Measurements from ENCODE around the gene PRKCZ. TPM values are rescaled to one million over a fixed set of nuclear protein-coding genes. Genes with fewer than 3 reads are reported as not detected.
A peak's percentile ranks its signal among the peaks of the same experiment; 100 is the strongest.

PRKCZ gene
- total and polyA plus RNA-seq, 2 experiments from 2014 or later, result 1.4 to 2.8 TPM

DNA sequence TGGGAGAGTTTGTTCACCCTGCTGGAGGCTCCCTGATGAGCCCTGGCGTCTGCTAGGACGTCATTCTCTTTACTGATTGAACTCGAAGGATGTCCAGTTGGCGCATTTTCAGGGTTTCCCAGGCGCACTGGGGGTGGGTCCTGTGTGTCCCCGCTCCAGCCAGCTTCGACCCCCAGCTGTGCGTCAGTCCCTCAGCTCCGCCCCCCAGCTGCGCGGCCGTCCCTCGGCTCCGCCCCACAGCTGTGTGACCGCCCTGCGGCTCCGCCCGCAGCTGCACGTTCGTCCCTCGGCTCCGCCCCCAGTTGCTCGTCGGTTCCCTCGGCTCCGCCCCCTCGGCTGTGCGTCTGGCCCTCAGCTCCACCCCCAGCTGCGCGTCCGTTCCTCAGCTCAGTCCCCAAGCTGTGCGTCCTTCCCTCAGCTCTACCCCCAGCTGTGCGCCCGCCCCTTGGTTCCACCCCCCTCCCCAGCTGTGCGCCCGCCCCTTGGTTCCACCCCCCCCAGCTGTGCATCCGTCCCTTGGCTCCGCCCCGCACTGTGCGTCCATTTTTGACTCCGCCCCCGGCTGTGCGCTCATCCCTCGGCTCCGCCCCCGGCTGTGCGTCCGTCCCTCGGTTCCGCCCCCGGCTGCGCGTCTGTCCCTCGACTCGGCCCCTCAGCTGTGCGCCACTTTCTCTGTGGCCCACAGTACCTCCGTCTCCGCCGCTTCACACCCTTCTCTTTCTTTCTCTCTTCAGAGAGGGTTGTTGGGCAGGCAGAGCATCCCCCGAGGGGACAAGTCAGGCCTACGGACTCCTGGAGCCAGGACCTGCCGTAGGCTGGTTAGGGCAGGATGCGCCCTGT lies 83.0 kb downstream of the PRKCZ start:
- peak overlapping the region; percentile 89 for H3K4me2 ChIP-seq (ENCODE audit: unreplicated experiment)
- peaks cover 22% of the 10 kb centered on the region for H3K4me1 ChIP-seq (ENCODE audit: insufficient read depth)
- peak overlapping the region; percentile 70 for H3K4me3 ChIP-seq
- no peaks in the 10 kb centered on the region for H4K20me1 ChIP-seq (ENCODE audit: insufficient read depth)
- no peaks in the 10 kb centered on the region for H3K36me3 ChIP-seq (ENCODE audit: low read depth)
- peaks cover 29% of the 10 kb centered on the region for H3F3A ChIP-seq (ENCODE audit: insufficient read depth)
- DNase-seq, result peak; percentile 100
- no peaks in the 10 kb centered on the region for H3K27me3 ChIP-seq (replicated peaks; ENCODE audit: insufficient read depth)
- TF ChIP-seq EZH2phosphoT487 (IDR thresholded peaks at IDR 0.05; ENCODE audit: insufficient read depth, low read depth) (no peak), EZH2 (IDR thresholded peaks at IDR 0.05; ENCODE audit: insufficient read depth, poor library complexity, severe bottlenecking) (no peak)
- H3K9ac ChIP-seq, result peak overlapping the region; percentile 96
- in situ Hi-C loops (cut with MboI), result no loop called here
- WGBS, 2 experiments (ENCODE audit: low coverage in 1 of 2, low lambda C conversion rate in 2 of 2, missing lambda C conversion rate in 2 of 2), result 5 to 10% methylated on average over 31 to 63 of the region's 63 CpGs
- H3K9me3 ChIP-seq (ENCODE audit: low read depth), result no peaks in the 10 kb centered on the region
- H3K9me2 ChIP-seq (ENCODE audit: insufficient read depth), result no peaks in the 10 kb centered on the region
- no peaks in the 10 kb centered on the region for H3K79me2 ChIP-seq (ENCODE audit: insufficient read depth)
- H3K27ac ChIP-seq, result peak overlapping the region; percentile 100
- H2AFZ ChIP-seq, result peak overlapping the region; percentile 87

DNA sequence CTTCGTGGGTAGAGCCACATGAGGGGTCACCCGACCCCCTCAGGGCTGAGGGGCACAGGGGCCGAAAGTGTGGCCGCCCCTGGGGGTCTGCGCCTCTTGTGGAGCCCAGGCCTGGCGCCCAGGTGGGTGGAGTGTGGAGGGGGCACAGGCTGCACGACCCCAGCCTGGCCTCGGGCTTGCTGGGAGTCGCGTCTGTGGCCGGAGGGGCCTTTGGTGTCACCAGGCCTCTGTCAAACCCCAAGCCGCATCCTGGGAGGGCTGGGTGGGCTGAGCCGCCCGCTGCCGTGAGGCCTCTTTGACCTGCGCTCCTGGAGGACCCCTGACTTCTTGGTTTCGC lies 83.6 kb downstream of the PRKCZ start:
- H4K20me1 ChIP-seq (ENCODE audit: insufficient read depth), result no peaks in the 10 kb centered on the region
- H3K4me1 ChIP-seq (ENCODE audit: insufficient read depth), result peaks cover 22% of the 10 kb centered on the region
- peak overlapping the region; percentile 66 for H3K27ac ChIP-seq
- peaks cover 29% of the 10 kb centered on the region for H3F3A ChIP-seq (ENCODE audit: insufficient read depth)
- in situ Hi-C loops (cut with MboI), result no loop called here
- H3K9me3 ChIP-seq (ENCODE audit: low read depth), result no peaks in the 10 kb centered on the region
- H3K79me2 ChIP-seq (ENCODE audit: insufficient read depth), result no peaks in the 10 kb centered on the region
- peak overlapping the region; percentile 67 for H3K4me2 ChIP-seq (ENCODE audit: unreplicated experiment)
- no peaks in the 10 kb centered on the region for H3K27me3 ChIP-seq (replicated peaks; ENCODE audit: insufficient read depth)
- H3K9ac ChIP-seq, result peak overlapping the region; percentile 77
- TF ChIP-seq EZH2phosphoT487 (IDR thresholded peaks at IDR 0.05; ENCODE audit: insufficient read depth, low read depth), result no peak
- TF ChIP-seq EZH2 (IDR thresholded peaks at IDR 0.05; ENCODE audit: insufficient read depth, poor library complexity, severe bottlenecking), result no peak
- DNase-seq, result no peak
- no peaks in the 10 kb centered on the region for H3K36me3 ChIP-seq (ENCODE audit: low read depth)
- WGBS, 2 experiments (ENCODE audit: low coverage in 1 of 2, low lambda C conversion rate in 2 of 2, missing lambda C conversion rate in 2 of 2), result 76 to 77% methylated on average over 14 to 16 of the region's 17 CpGs
- H2AFZ ChIP-seq, result peak overlapping the region; percentile 77
- no peaks in the 10 kb centered on the region for H3K9me2 ChIP-seq (ENCODE audit: insufficient read depth)
- peak overlapping the region; percentile 62 for H3K4me3 ChIP-seq

DNA sequence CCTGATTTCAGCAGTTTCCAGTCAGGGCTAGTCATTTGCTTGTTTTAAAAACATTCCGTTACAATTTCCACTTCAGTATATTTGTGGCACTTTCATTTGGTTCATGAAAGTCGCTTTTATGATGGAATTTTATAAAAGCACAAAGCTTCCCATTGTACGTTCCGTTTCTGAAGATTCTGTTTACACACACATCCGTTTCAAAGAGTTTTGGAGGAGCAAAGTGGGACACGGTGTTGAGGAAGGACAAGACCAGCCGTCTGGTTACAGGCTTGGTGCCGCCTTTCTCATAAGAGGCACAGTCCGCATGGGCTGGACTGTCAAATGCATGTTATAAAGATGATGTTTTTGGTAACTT lies 84.0 kb downstream of the PRKCZ start:
- no peak overlapping the region for H2AFZ ChIP-seq
- no peak for TF ChIP-seq EZH2phosphoT487 (IDR thresholded peaks at IDR 0.05; ENCODE audit: insufficient read depth, low read depth)
- no peak for TF ChIP-seq EZH2 (IDR thresholded peaks at IDR 0.05; ENCODE audit: insufficient read depth, poor library complexity, severe bottlenecking)
- H3K9ac ChIP-seq, result no peak overlapping the region
- H3K9me3 ChIP-seq (ENCODE audit: low read depth), result no peaks in the 10 kb centered on the region
- H3K9me2 ChIP-seq (ENCODE audit: insufficient read depth), result no peaks in the 10 kb centered on the region
- peaks cover 22% of the 10 kb centered on the region for H3K4me1 ChIP-seq (ENCODE audit: insufficient read depth)
- H3K27me3 ChIP-seq (replicated peaks; ENCODE audit: insufficient read depth), result no peaks in the 10 kb centered on the region
- peak overlapping the region; percentile 94; the same call in 1 of the 2 replicates for H3K27ac ChIP-seq
- 89% methylated on average over 9 of the region's 9 CpGs for WGBS, 2 experiments (ENCODE audit: low coverage in 1 of 2, low lambda C conversion rate in 2 of 2, missing lambda C conversion rate in 2 of 2)
- no peaks in the 10 kb centered on the region for H4K20me1 ChIP-seq (ENCODE audit: insufficient read depth)
- no peak for DNase-seq
- H3K79me2 ChIP-seq (ENCODE audit: insufficient read depth), result no peaks in the 10 kb centered on the region
- in situ Hi-C loops (cut with MboI), result no loop called here
- H3F3A ChIP-seq (ENCODE audit: insufficient read depth), result peaks cover 29% of the 10 kb centered on the region
- no peak overlapping the region for H3K4me2 ChIP-seq (ENCODE audit: unreplicated experiment)
- no peaks in the 10 kb centered on the region for H3K36me3 ChIP-seq (ENCODE audit: low read depth)
- no peak overlapping the region for H3K4me3 ChIP-seq

DNA sequence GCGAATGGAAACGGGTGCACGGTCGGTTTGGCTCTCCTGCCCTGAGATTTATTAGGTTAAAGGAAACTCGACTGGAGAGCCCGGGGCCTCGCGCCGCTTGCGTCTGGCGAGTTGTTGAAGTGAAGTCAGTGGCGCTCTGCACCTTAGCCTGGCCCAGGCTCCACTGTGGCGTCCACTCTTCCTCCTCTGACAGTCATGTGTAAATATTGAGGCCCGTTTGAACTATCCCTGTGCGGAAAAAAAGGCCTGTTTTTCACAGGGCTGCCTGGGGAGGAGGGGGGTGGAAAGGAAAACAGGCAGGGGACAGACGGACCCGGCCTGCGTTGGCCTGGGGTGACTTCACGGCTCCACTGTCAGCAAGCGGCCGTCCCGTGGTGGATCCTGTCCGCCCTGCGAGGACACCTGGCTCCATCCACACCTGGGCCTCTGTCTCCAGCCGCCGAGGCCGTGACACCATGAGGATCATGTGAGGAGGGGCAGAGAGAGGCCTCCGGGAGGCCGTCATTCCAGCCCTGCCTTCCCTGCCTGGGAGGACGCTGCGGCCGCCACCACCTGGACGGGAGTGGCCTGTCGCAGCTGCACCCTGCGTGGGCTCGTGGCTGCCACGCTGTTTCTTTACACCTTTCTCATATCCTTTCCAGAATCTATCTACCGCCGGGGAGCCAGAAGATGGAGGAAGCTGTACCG lies 84.6 kb downstream of the PRKCZ start:
- in situ Hi-C loops (cut with MboI), result no loop called here
- Histone ChIP-seq H3K36me3 (ENCODE audit: low read depth) (no peaks in the 10 kb centered on the region), H3K4me2 (ENCODE audit: unreplicated experiment) (peak overlapping the region; percentile 34), H4K20me1 (ENCODE audit: insufficient read depth) (no peaks in the 10 kb centered on the region), H3K9me2 (ENCODE audit: insufficient read depth) (no peaks in the 10 kb centered on the region), H3F3A (ENCODE audit: insufficient read depth) (peaks cover 29% of the 10 kb centered on the region), H2AFZ (peak overlapping the region; percentile 22), H3K4me3 (no peak overlapping the region), H3K4me1 (ENCODE audit: insufficient read depth) (peaks cover 22% of the 10 kb centered on the region), H3K9ac (peak overlapping the region; percentile 80), H3K27me3 (replicated peaks; ENCODE audit: insufficient read depth) (no peaks in the 10 kb centered on the region), H3K9me3 (ENCODE audit: low read depth) (no peaks in the 10 kb centered on the region), H3K79me2 (ENCODE audit: insufficient read depth) (no peaks in the 10 kb centered on the region), H3K27ac (peak overlapping the region; percentile 94)
- 91 to 94% methylated on average over 34 to 40 of the region's 40 CpGs for WGBS, 2 experiments (ENCODE audit: low coverage in 1 of 2, low lambda C conversion rate in 2 of 2, missing lambda C conversion rate in 2 of 2)
- no peak for DNase-seq
- TF ChIP-seq EZH2 (IDR thresholded peaks at IDR 0.05; ENCODE audit: insufficient read depth, poor library complexity, severe bottlenecking) (no peak), EZH2phosphoT487 (IDR thresholded peaks at IDR 0.05; ENCODE audit: insufficient read depth, low read depth) (no peak)

Data from GM23248 (cell line).